Measurements from ENCODE around the gene PTPN6.

DNA sequence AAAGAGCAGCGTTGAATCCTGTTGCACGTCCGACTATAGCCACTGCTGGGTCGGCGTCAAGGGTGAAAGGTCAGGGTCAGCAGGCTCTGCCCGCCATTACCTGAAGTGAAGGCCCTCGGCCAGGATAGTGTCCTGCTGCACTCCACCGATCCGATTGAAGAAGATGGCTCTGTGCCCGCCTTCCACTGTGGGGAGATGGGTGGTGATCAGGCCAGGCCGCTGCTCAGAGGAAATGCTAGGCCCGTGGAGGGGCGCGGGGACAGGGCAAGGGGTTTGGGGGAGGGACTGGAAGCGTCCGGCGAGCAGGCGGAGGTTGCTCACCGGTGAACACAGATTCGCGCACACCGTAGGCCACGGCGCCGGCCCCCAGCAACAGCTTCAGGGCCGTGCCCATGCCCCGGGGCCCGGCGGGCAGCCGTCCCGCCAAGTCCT is 19.0 kb downstream of the PTPN6 start:
- TF ChIP-seq, protein P1, sequence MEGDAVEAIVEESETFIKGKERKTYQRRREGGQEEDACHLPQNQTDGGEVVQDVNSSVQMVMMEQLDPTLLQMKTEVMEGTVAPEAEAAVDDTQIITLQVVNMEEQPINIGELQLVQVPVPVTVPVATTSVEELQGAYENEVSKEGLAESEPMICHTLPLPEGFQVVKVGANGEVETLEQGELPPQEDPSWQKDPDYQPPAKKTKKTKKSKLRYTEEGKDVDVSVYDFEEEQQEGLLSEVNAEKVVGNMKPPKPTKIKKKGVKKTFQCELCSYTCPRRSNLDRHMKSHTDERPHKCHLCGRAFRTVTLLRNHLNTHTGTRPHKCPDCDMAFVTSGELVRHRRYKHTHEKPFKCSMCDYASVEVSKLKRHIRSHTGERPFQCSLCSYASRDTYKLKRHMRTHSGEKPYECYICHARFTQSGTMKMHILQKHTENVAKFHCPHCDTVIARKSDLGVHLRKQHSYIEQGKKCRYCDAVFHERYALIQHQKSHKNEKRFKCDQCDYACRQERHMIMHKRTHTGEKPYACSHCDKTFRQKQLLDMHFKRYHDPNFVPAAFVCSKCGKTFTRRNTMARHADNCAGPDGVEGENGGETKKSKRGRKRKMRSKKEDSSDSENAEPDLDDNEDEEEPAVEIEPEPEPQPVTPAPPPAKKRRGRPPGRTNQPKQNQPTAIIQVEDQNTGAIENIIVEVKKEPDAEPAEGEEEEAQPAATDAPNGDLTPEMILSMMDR (IDR thresholded peaks at IDR 0.05; ENCODE audit: low read depth, low read length, poor library complexity, severe bottlenecking) = no peak
- no peak for TF ChIP-seq EZH2phosphoT487 (IDR thresholded peaks at IDR 0.05; ENCODE audit: borderline replicate concordance, low read length)

Measured in DOHH2 (cell line).